ENCODE measurements around the gene CDH8. TPM values are rescaled to one million over a fixed set of nuclear protein-coding genes. Genes with fewer than 3 reads are reported as not detected.

CDH8 gene
- total and polyA plus RNA-seq, 12 donors = 0.03 to 9.2 (median 0.40) TPM; not detected in 8

DNA sequence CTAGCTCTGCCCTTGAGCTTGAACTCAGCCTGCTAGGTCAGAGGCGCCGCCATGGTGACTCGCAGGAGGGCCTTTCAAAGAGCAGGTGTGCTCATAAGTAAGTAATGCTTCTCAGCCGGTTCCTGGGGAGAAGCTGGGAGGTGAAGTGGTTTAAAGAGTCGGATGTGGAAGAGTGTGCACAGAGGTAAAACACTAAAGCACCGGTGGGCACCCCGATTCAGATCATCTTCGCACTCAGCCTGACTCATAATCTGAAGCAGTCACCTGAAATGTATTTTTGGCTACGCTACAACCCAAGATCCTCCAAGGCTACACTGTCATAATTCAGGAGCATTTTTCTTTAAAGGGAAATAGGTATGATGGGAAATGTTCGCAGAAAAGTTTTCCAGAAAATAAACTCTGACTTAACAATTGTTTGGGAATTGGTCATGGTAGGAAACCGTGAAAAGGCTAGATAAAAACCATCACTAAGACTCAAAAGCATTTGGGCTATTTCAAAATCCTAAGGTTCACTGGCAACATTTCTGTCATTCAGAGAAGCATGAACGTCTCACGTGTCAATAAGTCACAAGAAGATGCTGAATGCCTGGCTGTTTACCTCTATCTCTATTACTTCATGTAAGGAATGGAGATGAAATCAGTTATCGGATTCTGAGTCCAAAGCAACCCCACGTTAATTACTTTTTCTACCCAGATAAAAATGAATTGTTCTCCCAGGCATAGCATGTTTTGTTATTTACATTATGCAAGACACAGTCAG lies 17.8 kb downstream of the CDH8 start:
- Histone ChIP-seq H3K9me3 (replicated peaks in 1 of 3) (no peaks in the 10 kb centered on the region), H3K36me3 (replicated peaks in 1 of 2) (no peaks in the 10 kb centered on the region), H3K4me3 (no peak overlapping the region), H3K4me1 (replicated peaks in 1 of 2) (no peaks in the 10 kb centered on the region), H3K27ac (no peak overlapping the region), H3K27me3 (no peaks in the 10 kb centered on the region)
- WGBS, 4 donors = 80 to 85% (median 83%) methylated on average over 15 of the region's 15 CpGs
- DNase-seq = no peak
- intact Hi-C loops (cut with DNase I) = no loop called here
- TF ChIP-seq POLR2A (IDR thresholded peaks at IDR 0.05) = no peak
- TF ChIP-seq, protein P1, sequence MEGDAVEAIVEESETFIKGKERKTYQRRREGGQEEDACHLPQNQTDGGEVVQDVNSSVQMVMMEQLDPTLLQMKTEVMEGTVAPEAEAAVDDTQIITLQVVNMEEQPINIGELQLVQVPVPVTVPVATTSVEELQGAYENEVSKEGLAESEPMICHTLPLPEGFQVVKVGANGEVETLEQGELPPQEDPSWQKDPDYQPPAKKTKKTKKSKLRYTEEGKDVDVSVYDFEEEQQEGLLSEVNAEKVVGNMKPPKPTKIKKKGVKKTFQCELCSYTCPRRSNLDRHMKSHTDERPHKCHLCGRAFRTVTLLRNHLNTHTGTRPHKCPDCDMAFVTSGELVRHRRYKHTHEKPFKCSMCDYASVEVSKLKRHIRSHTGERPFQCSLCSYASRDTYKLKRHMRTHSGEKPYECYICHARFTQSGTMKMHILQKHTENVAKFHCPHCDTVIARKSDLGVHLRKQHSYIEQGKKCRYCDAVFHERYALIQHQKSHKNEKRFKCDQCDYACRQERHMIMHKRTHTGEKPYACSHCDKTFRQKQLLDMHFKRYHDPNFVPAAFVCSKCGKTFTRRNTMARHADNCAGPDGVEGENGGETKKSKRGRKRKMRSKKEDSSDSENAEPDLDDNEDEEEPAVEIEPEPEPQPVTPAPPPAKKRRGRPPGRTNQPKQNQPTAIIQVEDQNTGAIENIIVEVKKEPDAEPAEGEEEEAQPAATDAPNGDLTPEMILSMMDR (IDR thresholded peaks at IDR 0.05) = no peak

DNA sequence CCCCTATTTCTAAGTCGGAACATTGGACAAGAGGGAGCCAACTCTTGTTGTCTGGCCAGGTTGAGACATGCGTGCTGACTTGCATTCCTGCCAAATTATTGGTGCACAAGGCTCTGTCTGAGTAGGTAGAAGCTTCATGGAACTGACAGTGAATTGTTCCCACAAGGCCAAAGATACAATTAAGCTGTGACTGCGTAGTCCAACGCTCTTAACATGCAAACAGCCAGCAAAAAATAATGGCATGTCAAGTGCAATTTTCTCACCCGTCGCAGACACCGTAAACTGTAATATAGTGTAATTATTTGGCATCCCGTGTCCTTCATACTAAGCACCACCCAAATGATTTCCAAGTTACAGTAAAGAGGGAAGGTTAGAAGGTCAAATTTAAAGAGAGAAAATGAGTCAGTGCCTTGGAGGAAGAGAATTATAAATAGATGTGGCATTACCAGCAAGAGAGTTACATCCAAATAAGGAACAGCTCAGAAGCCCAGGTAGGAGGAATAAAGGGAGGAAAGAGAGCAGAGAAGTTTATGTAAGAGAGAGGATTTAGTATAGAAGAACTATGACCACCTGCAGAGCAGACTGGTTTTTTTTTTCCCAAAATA lies 21.8 kb downstream of the CDH8 start:
- Histone ChIP-seq H3K27ac (no peak overlapping the region), H3K27me3 (no peaks in the 10 kb centered on the region), H3K4me3 (no peak overlapping the region), H3K36me3 (replicated peaks in 1 of 2) (no peaks in the 10 kb centered on the region), H3K9me3 (replicated peaks in 1 of 3) (no peaks in the 10 kb centered on the region), H3K4me1 (replicated peaks in 1 of 2) (no peaks in the 10 kb centered on the region)
- no peak for DNase-seq
- 64 to 79% (median 71%) methylated on average over 8 of the region's 8 CpGs for WGBS, 4 donors
- TF ChIP-seq, protein P1 (IDR thresholded peaks at IDR 0.05) = no peak
- no peak for TF ChIP-seq POLR2A (IDR thresholded peaks at IDR 0.05)
- intact Hi-C loops (cut with DNase I) = no loop called here

DNA sequence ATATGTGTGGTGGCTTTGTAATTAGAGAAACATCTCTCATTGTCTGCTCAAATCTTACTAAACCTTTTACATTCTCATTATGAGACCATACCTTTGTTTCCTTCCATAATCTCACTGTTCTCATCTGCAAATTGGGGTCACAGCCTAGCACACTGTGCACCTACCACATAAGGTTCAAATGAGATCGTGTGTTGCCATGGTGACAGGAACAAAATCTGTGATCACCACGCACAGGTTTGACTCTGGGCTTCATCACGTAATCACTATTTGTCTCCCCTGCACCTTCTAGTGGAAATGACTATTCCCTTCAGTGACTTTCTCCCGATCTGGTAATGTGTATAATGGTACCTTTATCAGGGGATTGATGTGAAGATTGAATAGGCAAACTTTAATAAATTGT lies 26.1 kb downstream of the CDH8 start:
- no peaks in the 10 kb centered on the region for H3K4me1 ChIP-seq (replicated peaks in 1 of 2)
- 80 to 85% (median 82%) methylated on average over 4 of the region's 4 CpGs for WGBS, 4 donors
- intact Hi-C loops (cut with DNase I) = no loop called here
- no peaks in the 10 kb centered on the region for H3K27me3 ChIP-seq
- no peaks in the 10 kb centered on the region for H3K36me3 ChIP-seq (replicated peaks in 1 of 2)
- TF ChIP-seq, protein P1 (IDR thresholded peaks at IDR 0.05) = no peak
- TF ChIP-seq POLR2A (IDR thresholded peaks at IDR 0.05) = no peak
- no peak overlapping the region for H3K4me3 ChIP-seq
- no peak for DNase-seq
- H3K9me3 ChIP-seq (replicated peaks in 1 of 3) = no peaks in the 10 kb centered on the region
- no peak overlapping the region for H3K27ac ChIP-seq

DNA sequence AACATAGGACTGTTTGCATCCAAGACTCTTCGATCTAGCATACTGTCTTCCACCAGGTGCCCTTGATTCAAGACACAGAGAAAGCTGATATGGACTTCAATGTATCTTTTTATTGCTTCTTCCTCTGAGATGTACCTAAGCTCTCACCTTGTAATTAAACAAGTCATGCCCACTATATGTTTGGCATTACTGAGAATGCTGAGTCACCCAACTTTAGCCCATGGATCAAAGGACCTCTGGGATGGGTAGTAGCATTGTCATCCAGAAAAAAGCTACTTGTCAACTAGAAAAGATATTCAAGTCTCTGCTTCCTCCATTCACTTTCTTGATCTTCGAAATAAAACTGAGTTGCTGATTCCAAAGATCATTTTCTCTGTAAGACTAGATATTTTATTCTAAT lies 37.8 kb downstream of the CDH8 start:
- Histone ChIP-seq H3K27me3 (no peaks in the 10 kb centered on the region), H3K27ac (no peak overlapping the region), H3K9me3 (replicated peaks in 1 of 3) (no peaks in the 10 kb centered on the region), H3K4me3 (no peak overlapping the region), H3K36me3 (replicated peaks in 1 of 2) (no peaks in the 10 kb centered on the region), H3K4me1 (replicated peaks in 1 of 2) (no peaks in the 10 kb centered on the region)
- WGBS, 4 donors = 84 to 93% (median 87%) methylated on average over 2 of the region's 2 CpGs
- DNase-seq = no peak
- TF ChIP-seq, protein P1 (IDR thresholded peaks at IDR 0.05) = no peak
- TF ChIP-seq POLR2A (IDR thresholded peaks at IDR 0.05) = no peak
- intact Hi-C loops (cut with DNase I) = no loop called here
